Glomerular visceral epithelial cell (primary cell): Measurements from ENCODE around the gene PTCH2.
A peak's percentile ranks its signal among the peaks of the same experiment; 100 is the strongest.

Experiments used
- DNase-seq: peaks from one replicate; pipeline ENCODE4 v3.0.0-alpha.2; 2016; ENCODE audit errors: extremely low spot score

Gene PTCH2, protein sequence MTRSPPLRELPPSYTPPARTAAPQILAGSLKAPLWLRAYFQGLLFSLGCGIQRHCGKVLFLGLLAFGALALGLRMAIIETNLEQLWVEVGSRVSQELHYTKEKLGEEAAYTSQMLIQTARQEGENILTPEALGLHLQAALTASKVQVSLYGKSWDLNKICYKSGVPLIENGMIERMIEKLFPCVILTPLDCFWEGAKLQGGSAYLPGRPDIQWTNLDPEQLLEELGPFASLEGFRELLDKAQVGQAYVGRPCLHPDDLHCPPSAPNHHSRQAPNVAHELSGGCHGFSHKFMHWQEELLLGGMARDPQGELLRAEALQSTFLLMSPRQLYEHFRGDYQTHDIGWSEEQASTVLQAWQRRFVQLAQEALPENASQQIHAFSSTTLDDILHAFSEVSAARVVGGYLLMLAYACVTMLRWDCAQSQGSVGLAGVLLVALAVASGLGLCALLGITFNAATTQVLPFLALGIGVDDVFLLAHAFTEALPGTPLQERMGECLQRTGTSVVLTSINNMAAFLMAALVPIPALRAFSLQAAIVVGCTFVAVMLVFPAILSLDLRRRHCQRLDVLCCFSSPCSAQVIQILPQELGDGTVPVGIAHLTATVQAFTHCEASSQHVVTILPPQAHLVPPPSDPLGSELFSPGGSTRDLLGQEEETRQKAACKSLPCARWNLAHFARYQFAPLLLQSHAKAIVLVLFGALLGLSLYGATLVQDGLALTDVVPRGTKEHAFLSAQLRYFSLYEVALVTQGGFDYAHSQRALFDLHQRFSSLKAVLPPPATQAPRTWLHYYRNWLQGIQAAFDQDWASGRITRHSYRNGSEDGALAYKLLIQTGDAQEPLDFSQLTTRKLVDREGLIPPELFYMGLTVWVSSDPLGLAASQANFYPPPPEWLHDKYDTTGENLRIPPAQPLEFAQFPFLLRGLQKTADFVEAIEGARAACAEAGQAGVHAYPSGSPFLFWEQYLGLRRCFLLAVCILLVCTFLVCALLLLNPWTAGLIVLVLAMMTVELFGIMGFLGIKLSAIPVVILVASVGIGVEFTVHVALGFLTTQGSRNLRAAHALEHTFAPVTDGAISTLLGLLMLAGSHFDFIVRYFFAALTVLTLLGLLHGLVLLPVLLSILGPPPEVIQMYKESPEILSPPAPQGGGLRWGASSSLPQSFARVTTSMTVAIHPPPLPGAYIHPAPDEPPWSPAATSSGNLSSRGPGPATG

GRCh38 chr1:44842862-44843655 is at the start of gene PTCH2:
TSS of gene PTCH2 (minus strand) at chr1:44843253. CDS start at chr1:44842932, 321 bp downstream.
- peak; percentile 75 for DNase-seq

DNA sequence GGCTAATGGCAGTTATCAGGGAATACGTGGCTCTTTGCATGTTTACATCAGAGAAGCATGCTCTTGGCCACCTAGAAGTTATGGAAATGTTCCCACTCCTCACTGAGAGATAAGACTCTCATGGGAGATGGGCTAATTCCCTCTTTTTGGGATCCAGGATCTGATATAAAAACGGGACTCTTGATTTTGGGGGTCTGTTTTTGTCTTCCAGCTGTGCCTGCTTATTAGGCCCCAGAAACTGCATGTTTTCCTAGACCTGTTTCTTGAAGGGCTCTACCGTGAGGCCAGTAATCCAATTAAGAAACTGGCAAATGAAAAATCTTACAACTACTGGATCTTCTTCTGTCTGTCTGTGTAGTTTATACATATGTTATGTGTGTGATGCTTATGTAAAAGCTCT is 47.0 kb upstream of the PTCH2 start:
- no peak for DNase-seq

DNA sequence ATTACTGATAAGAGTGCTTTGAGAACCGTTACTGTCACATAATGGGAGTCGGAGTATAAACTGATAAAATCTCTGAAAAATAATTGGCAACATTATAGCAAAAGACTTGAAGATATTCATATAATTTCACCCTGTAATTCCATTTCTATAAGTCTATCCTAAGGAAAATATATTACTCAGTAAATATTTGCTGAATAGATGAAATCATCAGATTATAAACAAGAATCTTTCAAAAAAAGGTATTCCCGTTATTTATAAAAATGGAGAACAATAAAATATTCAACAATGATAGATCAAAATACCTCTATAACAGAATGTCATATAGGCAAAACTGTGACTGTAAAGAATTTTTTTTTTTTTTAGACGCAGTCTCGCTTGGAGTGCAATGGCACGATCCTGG is 42.4 kb upstream of the PTCH2 start:
- no peak for DNase-seq

DNA sequence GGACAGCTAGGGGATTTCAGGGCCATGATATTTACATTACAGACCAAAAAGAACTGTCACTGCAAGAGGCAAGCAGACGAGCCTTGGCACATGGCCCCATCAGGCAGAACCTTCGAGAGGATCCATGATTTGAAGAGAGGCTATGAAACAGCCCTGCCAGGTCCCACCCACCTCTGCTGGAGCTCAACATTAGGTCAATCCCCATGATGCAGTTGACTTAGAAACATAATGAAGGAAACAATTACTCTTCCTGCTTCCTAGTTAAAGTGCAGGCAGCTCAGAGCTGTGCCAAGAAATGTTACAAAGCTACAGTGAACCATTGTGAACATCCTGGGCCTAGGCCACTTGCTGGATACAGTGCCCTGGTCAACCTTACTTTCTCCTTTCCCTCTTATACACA is 41.7 kb upstream of the PTCH2 start:
- DNase-seq, result no peak

DNA sequence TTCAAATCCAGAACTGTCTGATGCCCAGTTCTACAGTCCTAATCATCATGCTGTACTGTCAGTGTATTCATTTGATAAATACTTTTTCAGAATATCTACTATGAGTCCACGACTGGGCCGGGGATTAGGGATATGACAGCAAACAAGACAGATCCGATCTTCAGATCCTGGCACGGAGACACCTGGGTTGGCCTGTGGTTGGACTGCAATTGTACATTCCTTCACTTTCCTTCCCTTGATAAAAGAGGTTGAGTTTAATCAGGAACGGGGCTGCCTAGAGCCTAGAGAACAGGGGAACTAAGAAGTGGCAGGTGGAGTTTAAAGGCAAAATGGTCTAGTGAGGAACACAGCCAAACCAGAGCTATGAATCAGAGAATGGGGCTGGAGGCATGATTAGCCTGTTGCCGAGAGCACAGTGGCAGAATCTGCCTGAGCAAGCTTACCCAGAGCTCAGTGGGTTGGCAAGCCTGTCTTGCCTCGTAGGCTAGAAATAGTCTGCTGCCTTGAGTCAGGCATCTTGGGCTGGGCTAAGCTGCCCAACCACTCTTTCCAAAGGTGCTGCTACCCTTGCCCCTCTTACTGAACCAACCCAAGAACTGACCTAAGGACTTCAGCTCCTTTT is 38.1 kb upstream of the PTCH2 start:
- DNase-seq, result peak; percentile 12

- DNase-seq, result no peak
Measured at GRCh38 chr1:44874155-44874554, 31.1 kb upstream of the PTCH2 start.

GRCh38 chr1:44870096-44870495 is 27.0 kb upstream of the PTCH2 start:
- DNase-seq, result no peak

DNA sequence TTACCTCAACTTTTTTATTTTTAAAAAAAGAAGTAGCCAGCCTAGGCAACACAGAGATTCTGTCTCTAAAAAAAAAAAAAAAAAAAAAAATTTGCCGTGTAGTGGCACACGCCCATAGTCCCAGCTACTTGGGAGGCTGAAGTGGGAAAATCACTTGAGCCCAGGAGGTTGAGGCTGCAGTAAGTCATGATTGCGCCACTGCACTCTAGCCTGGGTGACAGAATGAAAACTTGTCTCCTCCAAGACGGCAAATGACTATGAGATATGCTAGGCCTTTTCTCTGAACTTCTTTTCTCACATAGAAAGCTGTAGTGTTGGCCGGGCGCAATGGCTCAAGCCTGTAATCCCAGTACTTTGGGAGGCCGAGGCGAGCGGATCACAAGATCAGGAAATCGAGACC is 24.7 kb upstream of the PTCH2 start:
- DNase-seq, result no peak

GRCh38 chr1:44862829-44863401 is 19.9 kb upstream of the PTCH2 start:
- no peak for DNase-seq

DNA sequence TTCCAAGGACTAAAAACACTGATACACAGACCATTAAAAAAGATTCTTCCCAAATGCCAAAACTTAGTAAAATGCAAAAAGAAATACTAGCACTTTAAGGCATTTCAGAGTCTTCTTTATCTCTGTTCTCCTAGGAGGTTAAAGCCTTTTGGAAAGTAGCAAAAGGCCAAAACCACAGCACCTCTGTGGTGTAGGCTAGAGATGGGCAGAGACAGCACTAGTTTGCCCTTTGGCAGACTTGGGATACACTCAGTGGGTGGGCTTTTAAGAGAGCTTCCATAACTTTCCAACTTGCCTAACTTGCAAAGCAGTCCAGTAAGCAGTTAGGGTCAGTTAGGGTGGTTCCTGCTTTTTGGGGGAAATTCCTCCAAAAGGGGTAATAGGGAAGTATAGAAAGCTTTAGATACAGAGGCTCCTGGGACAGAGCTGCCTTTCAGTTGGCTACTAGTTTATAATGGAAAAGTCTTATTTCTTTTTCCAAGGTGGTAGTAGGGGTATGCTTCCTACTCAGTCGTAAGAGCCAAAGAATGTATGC is 17.9 kb upstream of the PTCH2 start:
- no peak for DNase-seq

- no peak for DNase-seq
Measured at GRCh38 chr1:44860331-44860730, 17.3 kb upstream of the PTCH2 start.

DNA sequence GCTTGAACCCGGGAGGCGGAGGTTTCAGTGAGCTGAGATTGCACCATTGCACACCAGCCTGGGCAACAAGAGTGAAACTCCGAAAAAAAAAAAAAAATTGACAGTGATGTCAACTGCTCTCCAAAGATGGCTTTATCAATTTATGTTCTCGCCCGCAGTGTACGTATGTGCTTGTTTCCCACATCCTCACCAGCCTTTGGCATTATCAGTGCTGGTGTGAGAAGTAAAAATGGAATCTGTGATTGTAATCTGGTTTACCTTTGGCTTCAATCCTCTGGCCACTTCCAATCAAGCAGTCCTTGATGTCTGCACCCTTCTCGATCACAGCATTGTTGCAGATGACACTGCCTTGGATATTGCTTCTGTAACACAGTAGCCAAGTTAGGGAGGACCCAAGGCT is 14.4 kb upstream of the PTCH2 start:
- DNase-seq, result no peak

DNA sequence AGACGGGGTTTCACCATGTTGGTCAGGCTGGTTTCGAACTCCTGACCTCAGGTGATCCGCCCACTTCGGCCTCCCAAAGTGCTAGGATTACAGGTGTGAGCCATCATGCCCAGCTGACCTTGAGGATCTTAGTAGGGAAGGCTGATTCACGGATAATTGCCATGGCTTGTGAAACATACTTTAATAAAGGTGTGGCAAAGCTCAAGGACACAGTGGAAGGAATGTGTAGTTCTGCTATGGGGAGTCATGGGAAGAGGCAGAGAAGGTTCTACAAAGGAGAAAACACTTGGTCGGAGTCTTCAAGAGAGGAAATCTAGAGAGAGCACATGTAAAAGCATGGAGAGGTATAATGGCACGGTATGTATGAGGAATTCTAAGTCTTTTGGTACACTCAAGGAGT is 12.7 kb upstream of the PTCH2 start:
- no peak for DNase-seq

- no peak for DNase-seq
Measured at GRCh38 chr1:44854970-44855369, 11.9 kb upstream of the PTCH2 start.

DNA sequence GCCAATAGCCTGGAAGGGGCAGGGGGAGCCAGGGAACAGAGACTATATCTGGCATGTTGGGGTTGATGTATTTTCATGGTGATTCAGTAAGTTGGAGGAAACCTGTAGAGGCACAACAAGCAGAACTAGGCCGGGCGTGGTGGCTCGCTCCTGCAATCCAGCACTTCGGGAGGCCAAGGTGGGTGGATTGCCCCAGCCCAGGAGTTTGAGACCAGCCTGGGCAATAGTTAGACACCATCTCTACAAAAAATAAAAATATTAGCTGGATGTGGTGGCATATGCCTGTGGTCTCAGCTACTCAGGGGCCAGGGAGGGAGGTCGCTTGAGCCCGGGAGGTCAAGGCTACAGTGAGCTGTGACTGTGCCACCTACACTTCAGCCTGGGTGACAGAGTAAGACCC is 10.1 kb upstream of the PTCH2 start:
- no peak for DNase-seq

GRCh38 chr1:44851308-44851707 is 8.3 kb upstream of the PTCH2 start:
- no peak for DNase-seq

DNA sequence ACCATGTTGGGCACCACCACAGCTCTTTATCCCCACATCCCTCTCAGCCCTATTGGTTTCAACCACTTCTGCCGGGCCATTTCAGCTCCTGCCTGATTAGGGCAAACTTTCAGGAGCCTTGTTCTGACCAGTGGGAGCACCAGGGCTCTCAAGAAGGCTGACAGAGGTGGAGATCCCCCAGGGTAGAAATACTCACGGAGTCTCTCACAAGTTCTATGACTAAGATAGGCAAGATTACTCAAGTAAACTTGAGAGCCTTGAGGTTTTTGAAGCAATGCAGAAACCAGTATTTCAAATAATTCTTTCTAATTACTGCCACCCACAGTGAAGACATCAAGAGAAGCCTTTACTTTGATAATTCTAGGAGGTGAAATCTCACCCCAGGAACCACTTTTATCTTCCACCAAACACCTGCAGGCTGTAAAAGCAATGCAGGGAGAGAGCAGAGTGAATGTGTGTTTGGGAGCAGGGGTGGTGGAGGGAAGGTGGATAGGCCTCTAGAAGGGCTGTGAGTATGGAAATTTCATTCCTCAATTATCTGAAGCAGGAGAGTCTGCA is 6.6 kb upstream of the PTCH2 start:
- DNase-seq, result no peak

DNA sequence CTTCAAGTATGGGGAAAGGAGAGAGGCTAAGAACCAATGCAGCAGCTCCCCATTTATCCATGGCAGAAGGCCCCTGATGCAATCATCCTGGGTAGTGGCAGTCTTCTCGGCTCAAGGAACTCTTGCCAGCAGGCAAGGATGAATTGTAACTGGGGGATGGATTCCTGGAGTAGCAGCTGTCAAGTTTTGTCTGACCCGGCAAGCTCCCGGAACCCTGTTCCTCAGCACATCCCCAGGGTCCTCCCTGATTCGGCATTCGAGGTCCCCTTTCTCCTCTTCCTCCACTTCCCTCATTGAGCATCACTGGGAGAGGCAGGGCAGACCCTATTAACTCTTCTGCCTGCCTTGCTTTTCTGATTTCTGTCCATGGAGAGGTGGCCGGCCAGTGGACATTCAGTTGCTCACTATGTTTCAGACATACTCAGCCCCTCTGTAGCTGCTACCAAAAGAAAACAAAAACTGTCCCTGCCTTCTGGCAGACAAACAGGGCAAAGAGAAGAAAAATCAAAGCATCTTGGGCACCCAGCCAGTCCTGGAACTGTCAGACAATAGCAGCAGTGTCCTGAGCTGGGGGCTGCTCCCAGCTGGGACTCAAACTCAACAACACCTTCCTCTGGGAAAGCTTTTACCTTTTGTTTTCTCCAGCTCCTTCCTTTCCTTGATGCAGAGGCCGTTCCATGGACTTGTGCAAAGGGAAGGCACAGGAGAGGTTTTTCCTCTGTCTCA is 5.6 kb upstream of the PTCH2 start:
- DNase-seq, result no peak

DNA sequence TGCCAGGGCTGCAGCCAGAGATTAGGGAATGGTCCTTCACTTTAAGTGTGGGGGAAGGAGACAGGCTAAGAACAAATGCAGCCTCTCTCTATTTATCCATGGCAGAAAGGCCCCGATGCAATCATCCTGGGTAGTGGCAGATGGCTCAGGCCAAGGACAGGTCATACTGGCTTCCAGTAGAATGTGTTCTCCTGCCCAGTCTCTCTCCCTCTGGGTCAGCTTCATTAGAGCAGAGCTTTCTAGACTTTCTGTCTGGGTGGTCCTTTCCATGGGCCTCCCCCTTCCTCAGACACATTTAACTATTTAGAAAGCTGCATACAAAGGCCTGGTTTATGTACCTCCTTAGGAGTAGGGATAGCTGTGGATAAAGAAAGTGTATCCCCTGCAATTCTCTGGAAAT is 4.8 kb upstream of the PTCH2 start:
- DNase-seq, result no peak
